ENCODE results near the gene NOXA1. TPM values are rescaled to one million over a fixed set of nuclear protein-coding genes. Genes with fewer than 3 reads are reported as not detected.
"Not testable (repeated sequence)": the region's sequence is repeated elsewhere in the genome, so short reads cannot be mapped to it uniquely, and the experiment has no call there.

Gene NOXA1
- total RNA-seq, 2 experiments from 2014 or later = 1.0 to 1.2 TPM

GRCh38 chr9:137445275-137445807 lies 22.1 kb downstream of the NOXA1 start:
- Mint-ChIP-seq H3K27ac (no peak overlapping the region), H3K36me3 (ENCODE audit: low read depth) (peaks cover 3% of the 10 kb centered on the region)
- intact Hi-C loops (cut with micrococcal nuclease) = loop anchor here (1.0 kb wide), 2 partner anchors 22 to 151 kb away; partner anchors contain the start of genes EXD3 and NOXA1

GRCh38 chr9:137445930-137446431 lies 22.8 kb downstream of the NOXA1 start:
- Mint-ChIP-seq H3K27ac (no peak overlapping the region), H3K4me1 (ENCODE audit: low read depth) (peaks cover 15% of the 10 kb centered on the region), H3K27me3 (ENCODE audit: low read depth) (peaks cover 5% of the 10 kb centered on the region), H3K9me3 (no peaks in the 10 kb centered on the region), H3K36me3 (ENCODE audit: low read depth) (peaks cover 3% of the 10 kb centered on the region), H3K4me3 (no peak overlapping the region)
- intact Hi-C loops (cut with micrococcal nuclease) = loop anchor here (1.0 kb wide), 2 partner anchors 23 to 152 kb away; partner anchors contain the start of genes EXD3 and NOXA1
- CTCF ChIA-PET = interaction anchor here (1.6 kb wide), 1 partner anchor 23 kb away, joined by 6 read pairs; the partner anchor contains the start of genes EXD3 and NOXA1
- no peak for DNase-seq

More at GRCh38 chr9:137445275-137445807, 22.1 kb downstream of the NOXA1 start:
- peaks cover 13% of the 10 kb centered on the region for H3K4me1 Mint-ChIP-seq (ENCODE audit: low read depth)
- no peaks in the 10 kb centered on the region for H3K9me3 Mint-ChIP-seq
- DNase-seq = peak; percentile 94
- CTCF ChIA-PET = interaction anchor here (1.6 kb wide), 1 partner anchor 23 kb away, joined by 6 read pairs; the partner anchor contains the start of genes EXD3 and NOXA1
- no peak overlapping the region for H3K4me3 Mint-ChIP-seq
- H3K27me3 Mint-ChIP-seq (ENCODE audit: low read depth) = peaks cover 5% of the 10 kb centered on the region

GRCh38 chr9:137446851-137447471 lies 23.8 kb downstream of the NOXA1 start:
- peaks cover 17% of the 10 kb centered on the region for H3K4me1 Mint-ChIP-seq (ENCODE audit: low read depth)
- no peaks in the 10 kb centered on the region for H3K9me3 Mint-ChIP-seq
- DNase-seq = no peak
- intact Hi-C loops (cut with micrococcal nuclease) = no loop called here
- no peak overlapping the region for H3K27ac Mint-ChIP-seq
- peaks cover 3% of the 10 kb centered on the region for H3K36me3 Mint-ChIP-seq (ENCODE audit: low read depth)
- H3K27me3 Mint-ChIP-seq (ENCODE audit: low read depth) = peaks cover 3% of the 10 kb centered on the region
- no peak overlapping the region for H3K4me3 Mint-ChIP-seq
- CTCF ChIA-PET = no interaction called here

- Mint-ChIP-seq H3K27ac (no peak overlapping the region), H3K4me3 (no peak overlapping the region), H3K9me3 (no peaks in the 10 kb centered on the region), H3K36me3 (ENCODE audit: low read depth) (peaks cover 6% of the 10 kb centered on the region), H3K4me1 (ENCODE audit: low read depth) (peaks cover 24% of the 10 kb centered on the region), H3K27me3 (ENCODE audit: low read depth) (peaks cover 2% of the 10 kb centered on the region)
- no peak for DNase-seq
- intact Hi-C loops (cut with micrococcal nuclease) = no loop called here
- CTCF ChIA-PET = no interaction called here
Observed at GRCh38 chr9:137447722-137448601, 24.8 kb downstream of the NOXA1 start.

GRCh38 chr9:137448602-137448962 lies 25.4 kb downstream of the NOXA1 start:
- H3K27me3 Mint-ChIP-seq (ENCODE audit: low read depth) = peaks cover under 1% of the 10 kb centered on the region

GRCh38 chr9:137449081-137449844 lies 26.1 kb downstream of the NOXA1 start:
- Mint-ChIP-seq H3K4me3 (no peak overlapping the region), H3K27me3 (ENCODE audit: low read depth) (no peaks in the 10 kb centered on the region), H3K9me3 (no peaks in the 10 kb centered on the region), H3K27ac (no peak overlapping the region), H3K4me1 (ENCODE audit: low read depth) (peaks cover 31% of the 10 kb centered on the region), H3K36me3 (ENCODE audit: low read depth) (peaks cover 9% of the 10 kb centered on the region)
- no peak for DNase-seq
- intact Hi-C loops (cut with micrococcal nuclease) = no loop called here
- CTCF ChIA-PET = no interaction called here

More at GRCh38 chr9:137448602-137448962, 25.4 kb downstream of the NOXA1 start:
- Mint-ChIP-seq H3K9me3 (no peaks in the 10 kb centered on the region), H3K27ac (no peak overlapping the region), H3K36me3 (ENCODE audit: low read depth) (peaks cover 7% of the 10 kb centered on the region), H3K4me3 (no peak overlapping the region), H3K4me1 (ENCODE audit: low read depth) (peaks cover 28% of the 10 kb centered on the region)
- intact Hi-C loops (cut with micrococcal nuclease) = no loop called here
- DNase-seq = no peak
- CTCF ChIA-PET = no interaction called here

- H3K27ac Mint-ChIP-seq = no peak overlapping the region
- H3K9me3 Mint-ChIP-seq = no peaks in the 10 kb centered on the region
- CTCF ChIA-PET = no interaction called here
- peaks cover 13% of the 10 kb centered on the region for H3K36me3 Mint-ChIP-seq (ENCODE audit: low read depth)
- no peak for DNase-seq
- H3K4me1 Mint-ChIP-seq (ENCODE audit: low read depth) = peaks cover 39% of the 10 kb centered on the region
- no peaks in the 10 kb centered on the region for H3K27me3 Mint-ChIP-seq (ENCODE audit: low read depth)
- intact Hi-C loops (cut with micrococcal nuclease) = loop anchor here (5.0 kb wide), 1 partner anchor 298 kb away; no protein-coding TSS in a partner anchor
- H3K4me3 Mint-ChIP-seq = no peak overlapping the region
Observed at GRCh38 chr9:137449931-137450538, 26.8 kb downstream of the NOXA1 start.

- H3K9me3 Mint-ChIP-seq; H3K4me3 Mint-ChIP-seq; CTCF ChIA-PET; DNase-seq; H3K27me3 Mint-ChIP-seq (ENCODE audit: low read depth); H3K27ac Mint-ChIP-seq: not testable (repeated sequence)
- Mint-ChIP-seq H3K4me1 (ENCODE audit: low read depth) (peaks cover 39% of the 10 kb centered on the region), H3K36me3 (ENCODE audit: low read depth) (peaks cover 13% of the 10 kb centered on the region)
- intact Hi-C loops (cut with micrococcal nuclease) = loop anchor here (5.0 kb wide), 1 partner anchor 298 kb away; no protein-coding TSS in a partner anchor
Observed at GRCh38 chr9:137450539-137451222, 27.5 kb downstream of the NOXA1 start.

GRCh38 chr9:137451264-137452005 lies 28.2 kb downstream of the NOXA1 start:
- intact Hi-C loops (cut with micrococcal nuclease) = loop anchor here (5.0 kb wide), 1 partner anchor 299 kb away; no protein-coding TSS in a partner anchor
- H3K4me1 Mint-ChIP-seq (ENCODE audit: low read depth) = peaks cover 39% of the 10 kb centered on the region
- H3K27ac Mint-ChIP-seq; H3K27me3 Mint-ChIP-seq (ENCODE audit: low read depth); CTCF ChIA-PET; H3K4me3 Mint-ChIP-seq; DNase-seq; H3K9me3 Mint-ChIP-seq: not testable (repeated sequence)
- H3K36me3 Mint-ChIP-seq (ENCODE audit: low read depth) = peaks cover 15% of the 10 kb centered on the region

GRCh38 chr9:137452006-137452760 lies 29.0 kb downstream of the NOXA1 start:
- Mint-ChIP-seq H3K9me3 (no peaks in the 10 kb centered on the region), H3K4me1 (ENCODE audit: low read depth) (peaks cover 44% of the 10 kb centered on the region), H3K4me3 (no peak overlapping the region), H3K36me3 (ENCODE audit: low read depth) (peaks cover 16% of the 10 kb centered on the region), H3K27ac (no peak overlapping the region), H3K27me3 (ENCODE audit: low read depth) (no peaks in the 10 kb centered on the region)
- intact Hi-C loops (cut with micrococcal nuclease) = loop anchor here (5.0 kb wide), 1 partner anchor 300 kb away; no protein-coding TSS in a partner anchor
- no peak for DNase-seq
- CTCF ChIA-PET = no interaction called here
